Mesendoderm (in vitro differentiated cells): ENCODE data around the gene SLC35A1.

Source experiments
- DNase-seq: peaks from one replicate; pipeline ENCODE4 v3.0.0; 2013
- H2AK5ac ChIP-seq: 2 replicates; pipeline ENCODE4 v1.6.1; 2013; ENCODE audit warnings: low read length, inconsistent platforms
- H2BK120ac ChIP-seq: 2 replicates; pipeline ENCODE4 v1.6.1; 2013; ENCODE audit warnings: low read depth, mild to moderate bottlenecking, low read length, moderate library complexity, mixed read lengths
- H2BK15ac ChIP-seq: replicated peaks from 2 replicates; pipeline ENCODE4 v1.6.1; 2013; ENCODE audit warnings: low read depth, mild to moderate bottlenecking, moderate library complexity
- H2BK5ac ChIP-seq: 2 replicates; pipeline ENCODE4 v1.6.1; 2013; ENCODE audit warnings: low read length, inconsistent platforms
- H3K18ac ChIP-seq: 2 replicates; pipeline ENCODE4 v1.6.1; 2013; ENCODE audit warnings: mild to moderate bottlenecking, low read length, mixed read lengths
- H3K23ac ChIP-seq: one replicate; pipeline ENCODE4 v1.6.1; 2013; ENCODE audit warnings: low read length
- H3K27ac ChIP-seq: 2 replicates; pipeline ENCODE4 v1.5.1; 2013; ENCODE audit warnings: low read depth, mild to moderate bottlenecking, inconsistent platforms, low read length, moderate library complexity
- H3K27me3 ChIP-seq: 2 replicates; pipeline ENCODE4 v1.6.1; 2013; ENCODE audit warnings: low read length, control low read depth, mild to moderate bottlenecking, inconsistent platforms; ENCODE audit not compliant: insufficient read depth, poor library complexity
- H3K36me3 ChIP-seq: 2 replicates; pipeline ENCODE4 v1.6.1; 2013; ENCODE audit warnings: low read length, inconsistent platforms; ENCODE audit not compliant: control insufficient read depth, insufficient read depth
- H3K4ac ChIP-seq: one replicate; pipeline ENCODE4 v1.6.1; 2013; ENCODE audit warnings: low read depth, mild to moderate bottlenecking, low read length, moderate library complexity
- H3K4me1 ChIP-seq: 2 replicates; pipeline ENCODE4 v1.6.1; 2013; ENCODE audit warnings: low read depth, low read length, inconsistent platforms; ENCODE audit not compliant: control insufficient read depth
- H3K4me2 ChIP-seq: 2 replicates; pipeline ENCODE4 v1.6.1; 2013; ENCODE audit warnings: low read length
- H3K4me3 ChIP-seq: 2 replicates; pipeline ENCODE4 v1.5.1; 2013; ENCODE audit warnings: mild to moderate bottlenecking, low read length
- H3K56ac ChIP-seq: one replicate; pipeline ENCODE4 v1.6.1; 2013; ENCODE audit warnings: low read length
- H3K79me1 ChIP-seq: 2 replicates; pipeline ENCODE4 v1.6.1; 2013; ENCODE audit warnings: low read length, inconsistent platforms
- H3K79me2 ChIP-seq: 2 replicates; pipeline ENCODE4 v1.6.1; 2013; ENCODE audit warnings: mild to moderate bottlenecking, low read length; ENCODE audit not compliant: control insufficient read depth, insufficient read depth
- H3K9ac ChIP-seq: 2 replicates; pipeline ENCODE4 v1.6.1; 2013; ENCODE audit warnings: low read length, inconsistent platforms
- H4K5ac ChIP-seq: one replicate; pipeline ENCODE4 v1.6.1; 2013; ENCODE audit warnings: low read length
- H4K8ac ChIP-seq: one replicate; pipeline ENCODE4 v1.6.1; 2013; ENCODE audit warnings: low read depth, mild to moderate bottlenecking, control low read depth, low read length, moderate library complexity
- WGBS: extraction: QIAGEN DNeasy Blood & Tissue Kit; methylation state at CpG from one replicate; pipeline ENCODE4 v1.1.7; 2013; ENCODE audit warnings: low lambda C conversion rate, missing lambda C conversion rate; ENCODE audit not compliant: insufficient coverage; ENCODE audit errors: extremely low coverage; 5-methylcytosine and 5-hydroxymethylcytosine counted together

Gene SLC35A1

DNA sequence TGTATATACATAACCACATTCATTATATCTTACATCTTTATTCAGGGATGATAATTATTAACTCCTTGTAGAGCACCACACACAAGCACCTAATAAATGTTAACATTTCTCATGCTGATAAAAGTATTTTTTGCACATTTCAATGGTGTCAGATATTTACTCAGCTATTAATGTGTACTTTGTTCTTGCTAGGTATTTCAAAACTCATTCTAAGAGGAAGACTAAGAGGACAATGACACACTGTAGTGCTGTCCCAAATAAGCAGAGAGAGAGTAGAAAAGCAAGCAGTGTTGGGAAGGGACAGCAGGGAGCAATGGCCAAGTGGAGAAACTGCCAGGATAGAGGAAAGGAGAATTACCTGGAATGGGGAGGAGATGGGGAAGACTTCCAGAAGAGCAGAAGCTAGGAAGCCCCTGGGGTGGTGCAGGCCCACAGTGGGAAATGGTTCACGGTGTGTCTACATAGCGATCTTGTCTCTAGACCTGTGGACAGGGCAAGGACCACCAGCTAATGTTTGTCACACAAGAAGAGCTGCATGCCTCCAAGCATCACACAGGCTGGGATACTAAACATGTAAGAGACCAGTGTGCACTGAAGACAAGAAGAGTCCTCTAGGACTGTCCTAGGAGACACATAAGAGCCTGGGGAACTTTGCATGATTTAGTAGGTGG, 61.7 kb downstream of the SLC35A1 start:
- WGBS = no CpG with 5 or more reads among the region's 2 CpGs
- no peaks in the 10 kb centered on the region for H3K79me2 ChIP-seq
- no peak overlapping the region for H2BK120ac ChIP-seq
- no peak overlapping the region for H2AK5ac ChIP-seq
- H3K36me3 ChIP-seq = no peaks in the 10 kb centered on the region
- H2BK15ac ChIP-seq = no peak overlapping the region
- H3K9ac ChIP-seq = no peak overlapping the region
- no peak overlapping the region for H2BK5ac ChIP-seq
- no peaks in the 10 kb centered on the region for H3K4me1 ChIP-seq
- DNase-seq = no peak
- no peak overlapping the region for H4K5ac ChIP-seq
- H3K4ac ChIP-seq = no peak overlapping the region
- no peak overlapping the region for H3K23ac ChIP-seq
- no peak overlapping the region for H3K4me2 ChIP-seq
- H3K79me1 ChIP-seq = no peaks in the 10 kb centered on the region
- no peak overlapping the region for H3K18ac ChIP-seq
- no peak overlapping the region for H3K56ac ChIP-seq
- H3K27ac ChIP-seq = no peak overlapping the region
- H3K4me3 ChIP-seq = no peak overlapping the region
- H4K8ac ChIP-seq = no peak overlapping the region
- H3K27me3 ChIP-seq = no peaks in the 10 kb centered on the region

DNA sequence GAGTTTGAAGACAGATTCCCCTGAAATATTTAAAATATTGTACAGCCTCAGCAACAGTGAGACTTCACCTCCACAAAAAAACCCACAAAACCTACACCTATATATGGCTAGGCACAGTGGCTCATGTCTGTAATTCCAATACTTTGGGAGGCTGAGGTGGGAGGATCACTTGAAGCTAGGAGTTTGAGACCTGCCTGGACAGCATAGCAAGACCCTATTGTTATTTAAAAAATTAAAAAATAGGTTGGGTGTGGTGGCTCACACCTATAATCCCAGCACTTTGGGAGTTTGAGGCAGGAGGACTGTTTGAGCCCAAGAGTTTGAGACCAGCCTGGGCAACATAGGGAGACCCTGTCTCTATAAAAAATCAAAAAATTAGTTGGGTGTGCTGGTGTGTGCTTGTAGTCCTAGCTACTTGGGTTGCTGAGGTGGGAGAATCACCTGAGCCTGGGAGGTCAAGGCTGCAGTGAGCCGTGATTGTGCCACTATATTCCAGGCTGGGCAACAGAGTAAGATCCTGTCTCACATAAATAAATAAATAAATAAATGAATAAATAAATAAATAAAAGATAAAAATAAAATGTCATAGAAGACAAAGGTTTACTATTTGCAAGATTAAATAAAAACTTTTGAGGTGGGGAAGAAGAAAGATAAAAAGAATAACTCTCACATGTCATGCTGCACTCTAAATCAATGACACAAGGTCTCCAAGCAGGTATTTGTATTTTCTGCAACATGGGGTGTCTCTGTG, 65.9 kb downstream of the SLC35A1 start:
- Histone ChIP-seq H3K27ac (no peak overlapping the region), H2BK120ac (no peak overlapping the region), H3K36me3 (peaks cover 2% of the 10 kb centered on the region), H4K5ac (no peak overlapping the region), H3K79me2 (no peaks in the 10 kb centered on the region), H3K4me2 (no peak overlapping the region), H2BK5ac (no peak overlapping the region), H3K23ac (no peak overlapping the region), H4K8ac (no peak overlapping the region), H3K9ac (no peak overlapping the region), H3K27me3 (no peaks in the 10 kb centered on the region), H3K79me1 (no peaks in the 10 kb centered on the region), H3K4me3 (no peak overlapping the region), H2AK5ac (no peak overlapping the region), H3K4me1 (no peaks in the 10 kb centered on the region), H2BK15ac (no peak overlapping the region), H3K18ac (no peak overlapping the region), H3K56ac (no peak overlapping the region), H3K4ac (no peak overlapping the region)
- DNase-seq = no peak
- WGBS = no CpG with 5 or more reads among the region's 1 CpG

DNA sequence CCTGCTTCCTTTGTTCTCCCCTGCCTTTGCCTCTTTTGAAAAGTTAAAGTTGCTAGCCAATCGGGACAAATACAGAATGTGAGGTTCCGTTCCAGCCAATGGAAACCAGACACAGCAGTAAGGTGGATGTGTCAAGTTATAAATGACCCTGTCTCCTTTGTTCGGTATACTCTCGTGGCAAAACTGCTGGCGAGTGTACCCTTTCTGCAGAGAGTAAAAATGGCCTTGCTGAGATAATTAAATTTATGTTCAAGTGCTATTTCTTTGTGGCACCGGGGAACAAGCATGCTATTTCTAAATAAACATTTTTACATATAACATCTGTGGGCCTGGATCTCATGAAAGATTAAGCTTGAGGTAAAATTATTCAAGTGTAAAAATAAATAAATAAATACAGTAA, 66.8 kb downstream of the SLC35A1 start:
- Histone ChIP-seq H4K5ac (no peak overlapping the region), H2BK120ac (no peak overlapping the region), H3K4ac (no peak overlapping the region), H2AK5ac (no peak overlapping the region), H2BK5ac (no peak overlapping the region), H3K36me3 (peaks cover 2% of the 10 kb centered on the region), H3K4me3 (no peak overlapping the region), H3K23ac (no peak overlapping the region), H3K79me2 (no peaks in the 10 kb centered on the region), H3K56ac (no peak overlapping the region), H3K18ac (no peak overlapping the region), H3K27ac (no peak overlapping the region), H2BK15ac (no peak overlapping the region), H3K4me2 (no peak overlapping the region), H3K79me1 (no peaks in the 10 kb centered on the region), H4K8ac (no peak overlapping the region), H3K27me3 (no peaks in the 10 kb centered on the region), H3K9ac (no peak overlapping the region), H3K4me1 (no peaks in the 10 kb centered on the region)
- DNase-seq = no peak
- no CpG with 5 or more reads among the region's 6 CpGs for WGBS

DNA sequence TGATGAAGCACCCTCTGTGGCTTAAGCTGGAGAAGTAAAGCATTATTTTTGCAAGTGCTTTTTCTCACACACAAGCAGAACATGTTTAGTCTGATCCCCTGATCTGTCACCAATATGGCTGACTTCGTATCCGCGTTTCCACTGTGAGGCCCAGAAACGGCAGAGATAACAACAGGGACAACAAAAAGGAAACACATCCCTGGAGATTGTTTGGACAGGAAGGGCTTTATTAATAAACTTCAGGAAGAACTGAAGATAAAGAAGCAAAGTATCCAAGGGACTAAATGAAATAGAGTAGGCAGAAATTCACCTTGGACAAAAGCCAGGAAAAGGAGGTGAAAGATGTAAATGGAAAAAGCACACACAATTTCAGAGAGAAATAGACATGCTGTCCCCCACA, 67.8 kb downstream of the SLC35A1 start:
- no peaks in the 10 kb centered on the region for H3K79me2 ChIP-seq
- H2AK5ac ChIP-seq = no peak overlapping the region
- H2BK120ac ChIP-seq = no peak overlapping the region
- no peak overlapping the region for H3K56ac ChIP-seq
- no peak overlapping the region for H2BK5ac ChIP-seq
- H3K79me1 ChIP-seq = no peaks in the 10 kb centered on the region
- peaks cover 2% of the 10 kb centered on the region for H3K36me3 ChIP-seq
- no peak overlapping the region for H3K9ac ChIP-seq
- no peak overlapping the region for H2BK15ac ChIP-seq
- H3K4me2 ChIP-seq = no peak overlapping the region
- DNase-seq = no peak
- no peak overlapping the region for H4K8ac ChIP-seq
- H3K4ac ChIP-seq = no peak overlapping the region
- H4K5ac ChIP-seq = no peak overlapping the region
- no peak overlapping the region for H3K4me3 ChIP-seq
- no peaks in the 10 kb centered on the region for H3K4me1 ChIP-seq
- no peak overlapping the region for H3K27ac ChIP-seq
- H3K18ac ChIP-seq = no peak overlapping the region
- no CpG with 5 or more reads among the region's 4 CpGs for WGBS
- H3K23ac ChIP-seq = no peak overlapping the region
- H3K27me3 ChIP-seq = no peaks in the 10 kb centered on the region

DNA sequence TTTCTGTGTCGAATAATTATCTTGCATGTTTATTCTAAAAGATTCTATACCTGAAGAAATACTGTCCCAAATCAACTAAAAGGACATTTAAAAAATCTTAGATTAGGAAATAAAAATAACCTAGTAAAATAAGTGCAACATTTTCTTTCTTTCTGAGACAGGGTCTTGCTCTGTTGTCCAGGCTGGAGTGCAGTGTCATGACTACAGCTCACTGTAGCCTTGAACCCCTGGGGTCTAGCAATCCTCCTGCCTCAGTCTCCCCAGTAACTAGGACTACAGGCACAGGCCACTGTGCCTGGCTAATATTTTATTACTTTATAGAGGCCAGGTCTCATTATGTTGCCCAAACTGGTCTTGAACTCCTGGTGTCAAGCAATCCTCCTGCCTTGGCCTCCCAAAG, 68.3 kb downstream of the SLC35A1 start:
- Histone ChIP-seq H4K8ac (no peak overlapping the region), H3K56ac (no peak overlapping the region), H3K79me1 (no peaks in the 10 kb centered on the region), H2BK120ac (no peak overlapping the region), H3K18ac (no peak overlapping the region), H3K36me3 (peaks cover 2% of the 10 kb centered on the region), H3K27me3 (no peaks in the 10 kb centered on the region), H3K9ac (no peak overlapping the region), H2BK15ac (no peak overlapping the region), H3K4me3 (no peak overlapping the region), H2BK5ac (no peak overlapping the region), H3K27ac (no peak overlapping the region), H3K4me1 (no peaks in the 10 kb centered on the region), H3K79me2 (no peaks in the 10 kb centered on the region), H4K5ac (no peak overlapping the region), H3K23ac (no peak overlapping the region), H3K4me2 (no peak overlapping the region), H3K4ac (no peak overlapping the region), H2AK5ac (no peak overlapping the region)
- no CpG with 5 or more reads among the region's 1 CpG for WGBS
- no peak for DNase-seq
